ENCODE data around the gene PHRF1. TPM values are rescaled to one million over a fixed set of nuclear protein-coding genes. Genes with fewer than 3 reads are reported as not detected.
"Not testable (repeated sequence)": the region's sequence is repeated elsewhere in the genome, so short reads cannot be mapped to it uniquely, and the experiment has no call there.

Gene PHRF1
- total and polyA plus RNA-seq, 5 donors from 2014 or later, result 3.8 to 43.8 (median 5.5) TPM

- Mint-ChIP-seq H3K27me3 (peaks cover 5% of the 10 kb centered on the region), H3K4me3 (peak overlapping the region in 1 of 4 donors; percentile 32), H3K27ac (no peak overlapping the region), H3K36me3 (no peaks in the 10 kb centered on the region), H3K9me3 (peaks cover 0 to 1% (median 0%) of the 10 kb centered on the region in 7 donors), H3K4me1 (peaks cover 4 to 31% (median 12%) of the 10 kb centered on the region in 4 donors)
- H3K4me1 ChIP-seq (ENCODE audit: control insufficient read depth, insufficient read depth, low read length, poor library complexity, severe bottlenecking), result peaks cover 30% of the 10 kb centered on the region
- H3K27me3 ChIP-seq (ENCODE audit: control insufficient read depth, insufficient read depth, low read length), result no peaks in the 10 kb centered on the region
- no peak overlapping the region for H3K4me3 ChIP-seq (ENCODE audit: low read depth, low read length)
- H3K36me3 ChIP-seq (ENCODE audit: control insufficient read depth, insufficient read depth, low read length), result no peaks in the 10 kb centered on the region
- no peak for ATAC-seq (ENCODE audit: low read depth in 2 of 2)
- H3K27ac ChIP-seq (ENCODE audit: insufficient read depth, low read length, poor library complexity, severe bottlenecking), result no peak overlapping the region
- H3K9me3 ChIP-seq (ENCODE audit: control insufficient read depth in 2 of 2, low read length in 2 of 2), result no peaks in the 10 kb centered on the region
- no peak for DNase-seq
These were observed 4.5 kb upstream of the PHRF1 start for GRCh38 chr11:571802-572185.

DNA sequence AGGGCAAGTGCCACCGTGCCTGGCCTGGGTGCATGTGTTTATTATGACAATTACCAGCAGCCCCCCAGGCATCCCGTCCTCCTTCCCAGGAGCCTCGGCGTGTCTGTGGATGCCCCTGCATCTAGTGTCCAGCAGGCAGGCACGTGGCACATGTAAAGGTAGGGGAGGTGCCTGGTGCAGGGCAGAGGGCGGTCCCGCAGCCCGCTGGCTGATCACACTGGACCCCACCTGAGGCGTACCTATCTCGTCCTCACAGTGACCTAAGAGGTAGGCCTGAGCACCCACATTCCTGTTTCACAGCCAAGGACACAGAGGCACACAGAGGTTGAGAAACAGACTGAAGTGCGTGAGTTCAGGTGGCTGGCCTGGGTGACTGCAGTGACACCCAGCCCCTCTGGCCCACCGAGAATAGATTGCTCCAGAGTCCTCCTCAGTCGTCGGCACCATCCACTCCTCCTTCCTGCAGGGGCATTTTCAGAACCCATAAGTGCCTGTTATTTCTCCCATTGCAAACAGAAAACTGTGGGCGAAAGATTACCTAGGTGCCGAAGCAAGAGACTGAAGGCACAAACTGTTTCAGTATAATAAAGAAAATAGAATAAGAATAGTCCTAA lies 3.0 kb upstream of the PHRF1 start:
- H3K4me3 ChIP-seq (ENCODE audit: low read depth, low read length), result no peak overlapping the region
- H3K27me3 ChIP-seq (ENCODE audit: control insufficient read depth, insufficient read depth, low read length), result no peaks in the 10 kb centered on the region
- H3K4me1 Mint-ChIP-seq, result peaks cover 4 to 39% (median 14%) of the 10 kb centered on the region in 4 donors
- H3K36me3 Mint-ChIP-seq, result no peaks in the 10 kb centered on the region
- DNase-seq (no peak), ATAC-seq (ENCODE audit: low read depth in 2 of 2) (no peak)
- no peak overlapping the region for H3K27ac Mint-ChIP-seq
- peaks cover 42% of the 10 kb centered on the region for H3K4me1 ChIP-seq (ENCODE audit: control insufficient read depth, insufficient read depth, low read length, poor library complexity, severe bottlenecking)
- peaks cover 5% of the 10 kb centered on the region for H3K27me3 Mint-ChIP-seq
- no peaks in the 10 kb centered on the region for H3K36me3 ChIP-seq (ENCODE audit: control insufficient read depth, insufficient read depth, low read length)
- H3K27ac ChIP-seq (ENCODE audit: insufficient read depth, low read length, poor library complexity, severe bottlenecking), result no peak overlapping the region
- H3K9me3 ChIP-seq (ENCODE audit: control insufficient read depth in 2 of 2, low read length in 2 of 2), result no peaks in the 10 kb centered on the region
- peak overlapping the region in 2 of 4 donors; percentile 55 to 93 for H3K4me3 Mint-ChIP-seq
- H3K9me3 Mint-ChIP-seq, result peaks cover 0 to 1% (median 0%) of the 10 kb centered on the region in 7 donors

GRCh38 chr11:574031-574570 lies 2.2 kb upstream of the PHRF1 start:
- H3K4me3 ChIP-seq (ENCODE audit: low read depth, low read length); H3K9me3 Mint-ChIP-seq; H3K27me3 Mint-ChIP-seq; H3K27me3 ChIP-seq (ENCODE audit: control insufficient read depth, insufficient read depth, low read length); H3K36me3 Mint-ChIP-seq; H3K27ac ChIP-seq (ENCODE audit: insufficient read depth, low read length, poor library complexity, severe bottlenecking); ATAC-seq (ENCODE audit: low read depth in 2 of 2); H3K36me3 ChIP-seq (ENCODE audit: control insufficient read depth, insufficient read depth, low read length); H3K9me3 ChIP-seq (ENCODE audit: control insufficient read depth in 2 of 2, low read length in 2 of 2): not testable (repeated sequence)
- H3K4me1 ChIP-seq (ENCODE audit: control insufficient read depth, insufficient read depth, low read length, poor library complexity, severe bottlenecking), result peaks cover 47% of the 10 kb centered on the region
- H3K4me1 Mint-ChIP-seq, result peaks cover 4 to 46% (median 15%) of the 10 kb centered on the region in 4 donors
- DNase-seq, result peak in 2 of 3 donors; percentile 29 to 75
- peak overlapping the region in 2 of 3 donors; percentile 88 to 89 for H3K27ac Mint-ChIP-seq
- H3K4me3 Mint-ChIP-seq, result peak overlapping the region; percentile 91 to 93 (median 92)

DNA sequence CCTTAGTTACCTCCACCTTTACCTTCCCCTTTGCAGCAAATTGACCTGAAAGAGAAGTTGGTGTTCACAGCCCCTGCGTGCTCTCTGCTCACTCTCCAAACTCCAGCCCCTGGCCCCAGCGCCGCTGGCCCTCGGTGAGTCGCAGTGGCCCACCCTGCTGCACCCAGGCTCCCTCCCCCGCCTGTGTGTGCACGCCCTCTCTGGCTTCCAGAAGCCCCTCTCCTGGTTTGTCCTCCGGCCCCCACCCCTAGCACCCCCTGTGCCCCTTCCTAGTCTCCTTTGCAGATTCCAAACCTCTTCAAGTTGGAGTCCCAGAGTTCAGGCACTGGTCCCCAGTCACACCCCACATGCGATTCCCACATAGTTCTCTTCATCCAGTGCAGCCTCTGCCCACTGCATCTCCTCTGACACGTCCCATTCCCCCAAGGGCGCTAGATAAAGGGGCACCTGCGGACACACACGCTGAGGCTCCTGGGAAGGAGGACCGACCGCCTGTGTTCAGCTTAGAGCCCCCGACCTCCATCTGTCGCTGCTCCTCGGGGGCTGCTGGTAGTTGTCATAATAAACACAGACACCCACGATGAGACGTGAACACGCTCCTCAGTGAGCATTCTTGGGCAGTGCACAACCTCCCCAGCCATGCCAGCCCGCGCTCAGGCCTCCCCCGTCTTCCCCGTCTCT lies 1.5 kb upstream of the PHRF1 start:
- no peak overlapping the region for H3K27ac ChIP-seq (ENCODE audit: insufficient read depth, low read length, poor library complexity, severe bottlenecking)
- peak overlapping the region; percentile 91 to 93 (median 92) for H3K4me3 Mint-ChIP-seq
- DNase-seq (peak in 1 of 3 donors; percentile 28), ATAC-seq (ENCODE audit: low read depth in 2 of 2) (no peak)
- H3K27me3 ChIP-seq (ENCODE audit: control insufficient read depth, insufficient read depth, low read length), result no peaks in the 10 kb centered on the region
- H3K4me3 ChIP-seq (ENCODE audit: low read depth, low read length), result peak overlapping the region; percentile 44
- H3K27ac Mint-ChIP-seq, result peak overlapping the region; percentile 76 to 89 (median 88)
- peaks cover 45% of the 10 kb centered on the region for H3K4me1 ChIP-seq (ENCODE audit: control insufficient read depth, insufficient read depth, low read length, poor library complexity, severe bottlenecking)
- peaks cover 4 to 51% (median 18%) of the 10 kb centered on the region in 4 donors for H3K4me1 Mint-ChIP-seq
- peaks cover 5% of the 10 kb centered on the region for H3K27me3 Mint-ChIP-seq
- no peaks in the 10 kb centered on the region for H3K36me3 Mint-ChIP-seq
- H3K9me3 ChIP-seq (ENCODE audit: control insufficient read depth in 2 of 2, low read length in 2 of 2), result no peaks in the 10 kb centered on the region
- H3K9me3 Mint-ChIP-seq, result peaks cover 0 to 1% (median 0%) of the 10 kb centered on the region in 7 donors
- no peaks in the 10 kb centered on the region for H3K36me3 ChIP-seq (ENCODE audit: control insufficient read depth, insufficient read depth, low read length)

DNA sequence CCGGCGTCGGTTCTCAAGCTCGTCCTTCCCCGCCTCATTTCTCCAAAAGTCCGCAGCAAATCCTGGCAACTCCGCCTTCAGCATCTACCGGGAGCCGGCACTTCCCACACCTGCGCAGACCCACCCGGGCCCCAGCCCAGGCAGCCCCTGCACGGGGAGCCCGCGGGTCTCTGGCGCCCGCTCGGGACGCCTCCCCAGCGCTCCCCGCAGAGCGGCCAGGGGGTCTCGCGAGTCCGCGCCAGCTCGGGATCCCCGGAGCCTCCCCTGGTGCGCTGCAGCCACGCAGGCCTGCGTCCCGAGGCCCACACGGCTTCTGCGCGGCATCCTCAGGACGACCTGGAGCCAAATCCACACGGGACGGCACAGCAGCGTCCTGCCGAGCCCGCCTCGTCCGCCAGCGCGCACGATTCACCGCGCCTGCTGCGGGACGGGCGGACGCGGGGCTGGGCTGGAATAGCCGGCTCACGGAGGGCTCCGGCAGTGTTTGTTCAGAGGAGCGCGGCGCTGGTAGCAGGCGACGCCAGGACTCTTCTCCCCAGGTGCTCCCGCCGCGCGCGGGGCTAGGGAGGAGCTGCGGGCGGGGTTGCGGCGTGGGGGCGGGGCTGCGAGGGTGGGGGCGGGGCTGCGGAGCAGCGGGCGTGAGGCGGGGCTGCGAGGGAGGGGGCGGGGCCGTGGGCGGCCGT lies 816 bp upstream of the PHRF1 start:
- Histone ChIP-seq H3K4me3 (ENCODE audit: low read depth, low read length) (peak overlapping the region; percentile 44), H3K36me3 (ENCODE audit: control insufficient read depth, insufficient read depth, low read length) (no peaks in the 10 kb centered on the region), H3K27ac (ENCODE audit: insufficient read depth, low read length, poor library complexity, severe bottlenecking) (no peak overlapping the region), H3K27me3 (ENCODE audit: control insufficient read depth, insufficient read depth, low read length) (no peaks in the 10 kb centered on the region), H3K9me3 (ENCODE audit: control insufficient read depth in 2 of 2, low read length in 2 of 2) (no peaks in the 10 kb centered on the region), H3K4me1 (ENCODE audit: control insufficient read depth, insufficient read depth, low read length, poor library complexity, severe bottlenecking) (peaks cover 47% of the 10 kb centered on the region)
- peak overlapping the region; percentile 91 to 96 (median 92) for H3K4me3 Mint-ChIP-seq
- ATAC-seq (ENCODE audit: low read depth in 2 of 2), result no peak
- H3K4me1 Mint-ChIP-seq, result peaks cover 4 to 52% (median 19%) of the 10 kb centered on the region in 4 donors
- peaks cover 0 to 1% (median 0%) of the 10 kb centered on the region in 7 donors for H3K9me3 Mint-ChIP-seq
- H3K36me3 Mint-ChIP-seq, result no peaks in the 10 kb centered on the region
- H3K27me3 Mint-ChIP-seq, result peaks cover 5% of the 10 kb centered on the region
- H3K27ac Mint-ChIP-seq, result peak overlapping the region; percentile 76 to 89 (median 88)
- DNase-seq, result no peak

DNA sequence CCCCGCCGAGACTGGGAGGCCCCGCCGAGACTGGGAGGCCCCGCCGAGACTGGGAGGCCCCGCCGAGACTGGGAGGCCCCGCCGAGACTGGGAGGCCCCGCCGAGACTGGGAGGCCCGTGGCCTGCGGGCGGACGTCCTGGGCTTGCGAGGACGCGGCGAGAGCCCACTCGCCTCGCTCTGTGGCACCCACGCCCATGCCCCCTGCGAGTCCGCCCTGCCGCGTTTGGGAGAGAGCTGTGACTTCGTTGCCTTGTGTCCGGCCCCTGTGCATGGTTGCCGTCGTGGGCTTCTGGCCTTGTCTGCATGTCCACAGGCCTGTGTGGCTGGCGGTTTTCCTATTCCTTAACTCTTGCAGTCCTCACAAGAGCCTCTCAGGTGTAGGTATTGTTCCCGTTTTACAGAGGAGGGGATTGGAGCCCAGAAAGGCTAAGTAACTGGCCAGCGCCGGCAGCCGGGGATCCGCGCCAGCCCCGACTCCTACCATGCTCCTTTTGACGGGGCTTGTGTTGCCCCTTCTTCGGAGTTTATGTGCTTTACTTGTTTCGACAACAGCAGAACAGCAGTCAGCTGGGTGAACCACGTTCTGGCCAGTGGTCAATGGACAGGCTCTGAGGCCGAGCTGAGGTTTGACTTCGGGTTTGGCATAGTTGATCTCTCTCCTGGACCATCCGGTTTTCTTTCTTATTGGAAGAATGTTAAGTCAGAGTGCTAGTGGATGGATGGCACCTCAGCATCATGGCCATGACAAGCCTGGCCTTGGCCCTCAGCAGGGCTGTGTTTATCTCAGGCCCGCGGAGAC lies 741 bp downstream of the PHRF1 start:
- no peaks in the 10 kb centered on the region for H3K27me3 ChIP-seq (ENCODE audit: control insufficient read depth, insufficient read depth, low read length)
- Mint-ChIP-seq H3K4me3 (peak overlapping the region; percentile 86 to 91 (median 88)), H3K36me3 (no peaks in the 10 kb centered on the region), H3K4me1 (peaks cover 4 to 60% (median 21%) of the 10 kb centered on the region in 4 donors), H3K27ac (peak overlapping the region; percentile 68 to 74 (median 71)), H3K9me3 (peaks cover 0 to 2% (median 0%) of the 10 kb centered on the region in 7 donors), H3K27me3 (peaks cover 5% of the 10 kb centered on the region)
- no peaks in the 10 kb centered on the region for H3K9me3 ChIP-seq (ENCODE audit: control insufficient read depth in 2 of 2, low read length in 2 of 2)
- peaks cover 9% of the 10 kb centered on the region for H3K36me3 ChIP-seq (ENCODE audit: control insufficient read depth, insufficient read depth, low read length)
- DNase-seq (no peak), ATAC-seq (ENCODE audit: low read depth in 2 of 2) (no peak)
- peaks cover 48% of the 10 kb centered on the region for H3K4me1 ChIP-seq (ENCODE audit: control insufficient read depth, insufficient read depth, low read length, poor library complexity, severe bottlenecking)
- peak overlapping the region; percentile 83 for H3K4me3 ChIP-seq (ENCODE audit: low read depth, low read length)
- peak overlapping the region; percentile 14 for H3K27ac ChIP-seq (ENCODE audit: insufficient read depth, low read length, poor library complexity, severe bottlenecking)

- H3K27me3 Mint-ChIP-seq, result peaks cover 5% of the 10 kb centered on the region
- H3K27me3 ChIP-seq (ENCODE audit: control insufficient read depth, insufficient read depth, low read length), result no peaks in the 10 kb centered on the region
- peak overlapping the region; percentile 68 to 74 (median 71) for H3K27ac Mint-ChIP-seq
- H3K4me1 ChIP-seq (ENCODE audit: control insufficient read depth, insufficient read depth, low read length, poor library complexity, severe bottlenecking), result peaks cover 48% of the 10 kb centered on the region
- peak overlapping the region; percentile 86 to 91 (median 88) for H3K4me3 Mint-ChIP-seq
- DNase-seq, result no peak
- peaks cover 11% of the 10 kb centered on the region for H3K36me3 ChIP-seq (ENCODE audit: control insufficient read depth, insufficient read depth, low read length)
- H3K4me1 Mint-ChIP-seq, result peaks cover 4 to 60% (median 21%) of the 10 kb centered on the region in 4 donors
- peak overlapping the region; percentile 83 for H3K4me3 ChIP-seq (ENCODE audit: low read depth, low read length)
- no peak overlapping the region for H3K27ac ChIP-seq (ENCODE audit: insufficient read depth, low read length, poor library complexity, severe bottlenecking)
- no peak for ATAC-seq (ENCODE audit: low read depth in 2 of 2)
- H3K9me3 Mint-ChIP-seq, result peaks cover 0 to 2% (median 0%) of the 10 kb centered on the region in 7 donors
- no peaks in the 10 kb centered on the region for H3K9me3 ChIP-seq (ENCODE audit: control insufficient read depth in 2 of 2, low read length in 2 of 2)
- no peaks in the 10 kb centered on the region for H3K36me3 Mint-ChIP-seq
These were observed 1.3 kb downstream of the PHRF1 start for GRCh38 chr11:577611-577894.

Data from CD4-positive, CD25-positive, alpha-beta regulatory T cell (primary cell).